ENCODE measurements around the gene MAPT.

DNA sequence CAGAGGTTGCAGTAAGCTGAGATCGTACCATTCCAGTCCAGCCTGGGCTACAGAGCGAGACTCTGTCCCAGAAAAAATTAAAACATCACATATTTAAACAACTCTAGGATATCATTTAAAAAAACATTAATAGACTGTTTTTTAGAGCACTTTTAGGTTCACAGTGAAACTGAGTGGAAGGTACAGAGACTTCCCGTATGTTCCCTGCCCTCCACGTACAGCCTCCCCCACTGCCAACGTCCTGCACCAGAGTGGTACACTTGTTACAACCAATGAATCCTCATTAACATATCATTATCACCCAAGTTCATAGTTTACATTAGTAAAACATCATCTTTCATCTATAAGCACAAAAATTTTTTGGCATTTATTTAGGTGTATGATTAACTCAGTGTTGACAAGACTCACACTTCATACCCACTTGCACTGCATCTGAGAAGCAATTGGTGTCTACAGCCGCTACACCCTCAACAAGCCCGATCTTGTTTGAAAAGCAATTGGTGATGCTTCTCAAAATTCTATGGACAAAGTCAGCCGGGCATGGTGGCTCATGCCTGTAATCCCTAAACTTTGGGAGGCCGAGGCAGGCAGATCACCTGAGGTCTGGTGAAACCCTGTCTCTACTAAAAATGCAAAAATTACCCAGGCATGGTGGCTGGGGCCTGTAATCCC is 64.8 kb downstream of the MAPT start:
- TF ChIP-seq JUND (IDR thresholded peaks at IDR 0.05): no peak
- no peak for TF ChIP-seq POLR2AphosphoS5 (IDR thresholded peaks at IDR 0.05; ENCODE audit: low read depth, low read length)
- TF ChIP-seq SP1 (IDR thresholded peaks at IDR 0.05; ENCODE audit: low read depth): no peak

Measured in HCT116 (cell line).